ENCODE data around the gene CEBPA. TPM values are rescaled to one million over a fixed set of nuclear protein-coding genes. Genes with fewer than 3 reads are reported as not detected.

Gene CEBPA
- total RNA-seq, 2 donors from 2014 or later, result 1.8 to 2.1 TPM

- no peak for DNase-seq
- Mint-ChIP-seq H3K4me3 (no peak overlapping the region), H3K27me3 (ENCODE audit: insufficient read depth) (no peaks in the 10 kb centered on the region), H3K36me3 (ENCODE audit: low read depth) (no peaks in the 10 kb centered on the region), H3K9me3 (no peaks in the 10 kb centered on the region), H3K4me1 (no peaks in the 10 kb centered on the region), H3K27ac (no peak overlapping the region)
- Histone ChIP-seq H3K36me3 (ENCODE audit: control insufficient read depth, insufficient read depth, low read length) (no peaks in the 10 kb centered on the region), H3K4me3 (ENCODE audit: low read length) (no peak overlapping the region), H3K9ac (ENCODE audit: extremely low read depth, low read length, poor library complexity, severe bottlenecking) (no peak overlapping the region), H3K4me1 (ENCODE audit: control insufficient read depth, insufficient read depth, low read length) (no peaks in the 10 kb centered on the region), H3K9me3 (ENCODE audit: control insufficient read depth, low read length) (no peaks in the 10 kb centered on the region), H3K27ac (ENCODE audit: low read depth, low read length) (no peak overlapping the region), H3K27me3 (ENCODE audit: control insufficient read depth, insufficient read depth, low read length, poor library complexity, severe bottlenecking) (no peaks in the 10 kb centered on the region)
- 92 to 96% methylated on average over 12 to 14 of the region's 14 CpGs for WGBS, 2 experiments (ENCODE audit: insufficient coverage in 1 of 2, insufficient read length in 1 of 2)
- no peak for TF ChIP-seq CTCF (conservative IDR thresholded peaks at IDR 0.05)
Observed at GRCh38 chr19:33264881-33265445, 37.4 kb downstream of the CEBPA start.

- no peak overlapping the region for H3K4me3 ChIP-seq (ENCODE audit: low read length)
- Mint-ChIP-seq H3K4me3 (no peak overlapping the region), H3K9me3 (peaks cover 1% of the 10 kb centered on the region), H3K4me1 (no peaks in the 10 kb centered on the region), H3K27ac (no peak overlapping the region), H3K36me3 (ENCODE audit: low read depth) (no peaks in the 10 kb centered on the region), H3K27me3 (ENCODE audit: insufficient read depth) (no peaks in the 10 kb centered on the region)
- no peaks in the 10 kb centered on the region for H3K36me3 ChIP-seq (ENCODE audit: control insufficient read depth, insufficient read depth, low read length)
- 88 to 92% methylated on average over 9 to 25 of the region's 25 CpGs for WGBS, 2 experiments (ENCODE audit: insufficient coverage in 1 of 2, insufficient read length in 1 of 2)
- H3K9ac ChIP-seq (ENCODE audit: extremely low read depth, low read length, poor library complexity, severe bottlenecking), result no peak overlapping the region
- H3K27ac ChIP-seq (ENCODE audit: low read depth, low read length), result no peak overlapping the region
- no peaks in the 10 kb centered on the region for H3K27me3 ChIP-seq (ENCODE audit: control insufficient read depth, insufficient read depth, low read length, poor library complexity, severe bottlenecking)
- H3K9me3 ChIP-seq (ENCODE audit: control insufficient read depth, low read length), result no peaks in the 10 kb centered on the region
- no peak for DNase-seq
- H3K4me1 ChIP-seq (ENCODE audit: control insufficient read depth, insufficient read depth, low read length), result no peaks in the 10 kb centered on the region
- no peak for TF ChIP-seq CTCF (conservative IDR thresholded peaks at IDR 0.05)
Observed at GRCh38 chr19:33263325-33264023, 38.9 kb downstream of the CEBPA start.

GRCh38 chr19:33261511-33262189 lies 40.7 kb downstream of the CEBPA start:
- Histone ChIP-seq H3K9me3 (ENCODE audit: control insufficient read depth, low read length) (no peaks in the 10 kb centered on the region), H3K4me1 (ENCODE audit: control insufficient read depth, insufficient read depth, low read length) (no peaks in the 10 kb centered on the region), H3K9ac (ENCODE audit: extremely low read depth, low read length, poor library complexity, severe bottlenecking) (no peak overlapping the region), H3K27ac (ENCODE audit: low read depth, low read length) (no peak overlapping the region), H3K36me3 (ENCODE audit: control insufficient read depth, insufficient read depth, low read length) (no peaks in the 10 kb centered on the region), H3K4me3 (ENCODE audit: low read length) (no peak overlapping the region), H3K27me3 (ENCODE audit: control insufficient read depth, insufficient read depth, low read length, poor library complexity, severe bottlenecking) (no peaks in the 10 kb centered on the region)
- Mint-ChIP-seq H3K36me3 (ENCODE audit: low read depth) (no peaks in the 10 kb centered on the region), H3K4me1 (no peaks in the 10 kb centered on the region), H3K9me3 (peaks cover 5% of the 10 kb centered on the region), H3K27me3 (ENCODE audit: insufficient read depth) (no peaks in the 10 kb centered on the region), H3K27ac (no peak overlapping the region), H3K4me3 (no peak overlapping the region)
- 80 to 87% methylated on average over 8 to 14 of the region's 14 CpGs for WGBS, 2 experiments (ENCODE audit: insufficient coverage in 1 of 2, insufficient read length in 1 of 2)
- no peak for TF ChIP-seq CTCF (conservative IDR thresholded peaks at IDR 0.05)
- DNase-seq, result no peak
